Tibial nerve (tissue), 3 donors: Measurements from ENCODE around the gene TPK1.

ENCODE experiments used
- POLR2A ChIP-seq, 2 donors: fragments of 450-650 bp; IDR thresholded peaks; one replicate each; pipeline ENCODE4 v1.6.1; 2017; ENCODE audit warnings: antibody characterized with exemption in 2 of 2, mild to moderate bottlenecking in 2 of 2, moderate library complexity in 2 of 2
- TF ChIP-seq, protein P1 (sequence below), 5 experiments: fragments of 200-600 bp in 3 of 5; fragments of 450-650 bp in 2 of 5; sonication (generic) in 3 of 5; IDR thresholded peaks; one replicate each; pipeline ENCODE4 v1.5.1; 2016 to 2019; ENCODE audit warnings: antibody characterized with exemption in 5 of 5, mild to moderate bottlenecking in 3 of 5, moderate library complexity in 2 of 5

DNA sequence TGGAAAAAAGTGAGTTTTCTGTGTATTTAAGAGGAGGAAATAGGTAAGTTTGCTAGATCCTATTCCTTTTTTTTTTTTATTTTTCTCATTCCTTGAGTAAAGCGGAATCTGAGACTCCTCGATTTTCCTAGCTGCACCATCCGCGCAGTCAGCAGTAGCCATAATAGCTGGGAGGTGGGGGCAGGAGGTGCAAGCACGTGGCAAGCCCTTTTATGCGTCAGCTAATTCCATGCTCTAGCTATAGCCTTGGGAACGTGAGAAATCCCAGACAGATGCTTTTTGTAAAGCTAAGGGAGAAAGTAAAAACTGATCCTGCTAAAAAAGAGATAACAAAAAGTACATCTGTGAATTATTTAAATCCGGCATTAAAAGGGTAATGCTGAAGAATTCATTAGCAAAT, 33.2 kb upstream of the TPK1 start:
- TF ChIP-seq, protein P1, sequence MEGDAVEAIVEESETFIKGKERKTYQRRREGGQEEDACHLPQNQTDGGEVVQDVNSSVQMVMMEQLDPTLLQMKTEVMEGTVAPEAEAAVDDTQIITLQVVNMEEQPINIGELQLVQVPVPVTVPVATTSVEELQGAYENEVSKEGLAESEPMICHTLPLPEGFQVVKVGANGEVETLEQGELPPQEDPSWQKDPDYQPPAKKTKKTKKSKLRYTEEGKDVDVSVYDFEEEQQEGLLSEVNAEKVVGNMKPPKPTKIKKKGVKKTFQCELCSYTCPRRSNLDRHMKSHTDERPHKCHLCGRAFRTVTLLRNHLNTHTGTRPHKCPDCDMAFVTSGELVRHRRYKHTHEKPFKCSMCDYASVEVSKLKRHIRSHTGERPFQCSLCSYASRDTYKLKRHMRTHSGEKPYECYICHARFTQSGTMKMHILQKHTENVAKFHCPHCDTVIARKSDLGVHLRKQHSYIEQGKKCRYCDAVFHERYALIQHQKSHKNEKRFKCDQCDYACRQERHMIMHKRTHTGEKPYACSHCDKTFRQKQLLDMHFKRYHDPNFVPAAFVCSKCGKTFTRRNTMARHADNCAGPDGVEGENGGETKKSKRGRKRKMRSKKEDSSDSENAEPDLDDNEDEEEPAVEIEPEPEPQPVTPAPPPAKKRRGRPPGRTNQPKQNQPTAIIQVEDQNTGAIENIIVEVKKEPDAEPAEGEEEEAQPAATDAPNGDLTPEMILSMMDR (IDR thresholded peaks at IDR 0.05), result no peak
- TF ChIP-seq POLR2A (IDR thresholded peaks at IDR 0.05), result no peak
